SHP77 (cell line): Measurements from ENCODE around the gene CACNA1C.
A peak's percentile ranks its signal among the peaks of the same experiment; 100 is the strongest.

Experiments
- DNase-seq, 2 experiments: peaks; one replicate each; lab custom pipeline; 2025; lab: John Stamatoyannopoulos, UW

Gene CACNA1C

DNA sequence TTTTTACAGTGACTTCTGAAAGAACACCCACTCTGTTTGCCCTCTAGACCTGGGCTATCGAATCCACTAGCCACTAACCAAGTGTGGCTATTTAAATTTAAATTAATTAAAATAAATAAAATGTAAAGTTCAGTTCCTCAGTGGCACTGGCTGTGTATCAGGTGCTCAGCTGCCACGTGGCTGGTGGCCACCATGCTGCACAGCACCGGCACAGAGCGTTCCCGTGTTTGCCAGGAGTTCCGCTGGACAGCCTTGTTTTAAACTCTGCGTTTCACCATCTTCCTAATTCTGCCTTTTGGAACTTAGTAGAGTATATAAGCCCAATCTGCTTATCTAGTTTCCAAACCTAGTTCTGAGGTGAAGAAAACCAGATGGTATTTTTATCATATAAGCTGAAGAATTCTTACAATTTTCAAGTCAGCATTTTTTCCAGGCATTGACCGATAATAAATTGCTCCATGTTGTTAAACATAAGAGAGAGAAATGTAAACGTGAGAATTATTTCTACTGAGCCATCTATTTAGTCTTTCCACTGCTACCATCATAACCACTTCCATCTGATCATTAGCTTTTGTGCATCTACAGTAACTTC is 339.0 kb downstream of the CACNA1C start:
- DNase-seq: no peak

DNA sequence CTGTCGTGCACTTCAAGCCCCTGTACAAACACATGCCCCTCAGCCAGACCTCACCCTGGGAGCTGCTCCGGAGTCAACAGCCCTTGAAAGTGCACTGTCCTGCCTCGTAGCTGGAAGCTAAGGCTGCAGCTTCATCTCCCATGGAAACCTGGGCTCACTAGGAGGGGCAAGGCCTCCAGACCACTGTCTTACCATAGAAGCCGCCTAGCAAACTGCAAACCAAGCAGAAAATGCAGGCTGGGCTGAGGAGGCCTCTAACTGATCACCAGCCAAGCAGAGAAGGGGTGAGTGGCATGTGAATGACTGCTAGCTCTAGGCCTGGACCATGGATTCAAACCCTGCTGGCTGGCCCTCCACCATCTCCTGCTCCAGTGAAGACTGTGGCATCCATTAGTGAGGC is 340.2 kb downstream of the CACNA1C start:
- no peak for DNase-seq

DNA sequence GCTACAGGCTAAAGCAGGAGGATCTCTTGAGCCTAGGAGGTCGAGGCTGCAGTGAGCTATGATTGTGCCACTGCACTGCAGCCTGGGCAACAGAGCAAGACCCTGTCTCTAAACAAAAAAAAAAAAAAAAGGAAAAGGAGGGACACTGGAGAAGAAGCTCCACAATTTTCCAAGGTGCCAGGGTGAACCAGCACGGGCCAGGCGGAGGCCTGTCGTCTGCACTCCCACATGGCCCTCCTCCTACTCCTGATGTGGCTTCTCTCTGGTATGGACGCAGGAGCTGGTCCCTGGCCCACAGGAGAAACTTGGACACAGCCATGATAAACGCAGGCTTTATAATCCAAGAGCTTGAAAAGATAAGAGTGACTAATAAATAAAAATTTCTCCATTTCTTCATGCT is 341.2 kb downstream of the CACNA1C start:
- no peak for DNase-seq

DNA sequence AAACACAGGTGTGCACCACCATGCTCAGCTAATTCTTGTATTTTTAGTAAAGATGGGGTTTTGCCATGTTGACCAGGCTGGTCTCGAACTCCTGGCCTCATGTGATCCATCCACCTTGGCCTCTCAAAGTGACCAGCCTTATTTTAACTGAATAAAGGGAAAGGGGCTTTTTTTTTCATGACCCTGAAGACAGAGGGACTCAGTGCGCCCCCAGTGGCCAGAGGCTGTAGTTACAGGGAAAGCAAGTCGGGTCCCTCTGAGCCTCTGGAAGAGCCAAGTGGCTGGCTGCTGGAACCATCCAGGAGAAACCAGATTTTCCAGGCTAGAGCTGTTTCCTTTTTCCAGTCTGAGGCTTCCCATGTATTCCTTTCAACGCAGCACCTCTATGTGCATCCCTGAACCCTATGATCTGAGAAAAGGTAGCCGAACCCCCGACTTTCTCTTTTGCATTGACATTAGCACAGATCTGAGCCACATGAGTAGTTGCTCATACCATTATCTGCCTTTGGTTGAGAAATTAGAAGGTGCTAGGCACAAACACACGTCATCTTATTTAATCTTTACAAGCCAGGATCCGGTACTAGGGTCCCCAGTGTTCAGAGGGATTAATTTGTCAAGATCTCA is 342.7 kb downstream of the CACNA1C start:
- DNase-seq: peak in 1 of 2 experiments; percentile 8

DNA sequence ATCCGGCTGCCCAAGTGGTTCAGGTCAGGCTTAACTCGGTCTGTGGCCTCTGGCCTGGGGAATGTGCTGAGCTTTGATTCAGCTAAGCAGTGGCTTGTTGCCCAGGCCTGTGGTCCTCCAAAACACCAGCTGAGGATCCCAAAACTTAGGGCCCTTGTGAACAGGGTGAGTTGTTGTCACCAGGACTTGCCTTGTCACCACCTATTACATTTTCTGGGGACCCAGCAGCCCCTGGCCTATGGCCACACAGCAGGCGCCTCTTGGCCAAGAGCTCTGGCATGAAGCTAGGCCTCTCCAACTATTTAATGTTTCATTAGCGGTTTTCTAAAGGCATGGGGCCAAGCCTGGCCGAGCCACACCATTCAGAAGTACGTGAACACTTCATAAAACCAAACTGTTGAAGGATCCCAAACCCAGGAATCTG is 343.7 kb downstream of the CACNA1C start:
- DNase-seq: no peak

DNA sequence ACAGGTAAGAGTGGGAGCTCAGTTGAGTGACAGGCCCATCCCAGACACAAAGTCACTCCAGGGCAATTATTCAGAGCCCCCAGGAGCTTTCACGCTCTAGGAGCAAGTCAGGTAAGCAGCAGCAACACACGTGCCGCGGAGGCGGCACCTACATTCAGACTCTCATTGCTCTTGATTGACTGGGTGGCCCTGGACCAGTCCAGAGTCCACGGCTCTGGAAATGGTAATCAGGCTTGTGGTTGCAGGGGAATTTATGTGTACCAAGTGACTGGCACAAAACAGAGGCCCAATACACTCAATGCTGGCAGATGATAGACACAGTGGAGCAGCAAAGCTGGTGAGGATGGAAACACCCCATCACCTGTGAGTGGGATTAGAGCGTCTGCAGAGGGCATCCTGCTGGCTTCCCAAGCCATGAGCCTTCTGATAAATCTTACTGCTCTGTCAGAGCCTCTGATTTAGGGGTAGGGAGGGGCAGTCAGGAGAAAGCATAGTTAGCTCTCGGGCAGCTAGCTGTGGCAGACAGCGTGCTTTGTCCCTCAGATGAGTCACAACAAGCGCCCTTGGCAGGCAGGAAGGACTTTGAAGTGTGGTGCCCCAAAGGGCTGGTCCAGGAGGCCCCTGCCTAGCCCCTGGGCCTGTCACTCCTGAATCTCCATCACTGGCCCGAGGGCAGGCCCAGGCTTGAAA is 344.7 kb downstream of the CACNA1C start:
- DNase-seq: no peak

DNA sequence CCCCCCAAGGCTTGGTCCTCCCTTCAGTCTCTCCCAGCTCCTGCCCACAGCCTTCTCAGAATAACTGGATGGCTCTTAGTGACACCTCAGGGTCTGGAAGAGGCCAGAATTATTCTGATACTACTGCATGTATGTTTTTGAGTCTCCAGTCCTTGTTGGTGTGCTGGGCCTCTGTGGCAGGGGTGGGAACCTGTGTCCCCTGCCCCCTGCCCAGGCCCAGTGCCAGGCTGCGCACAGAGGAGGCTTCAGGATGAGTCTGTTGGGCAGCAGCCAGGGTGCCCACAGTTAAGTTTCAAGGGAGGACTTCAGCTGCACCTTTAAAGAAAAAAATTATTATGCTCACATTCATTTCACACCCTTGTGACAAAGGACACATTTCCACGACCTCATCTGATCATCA is 348.3 kb downstream of the CACNA1C start:
- DNase-seq: no peak

DNA sequence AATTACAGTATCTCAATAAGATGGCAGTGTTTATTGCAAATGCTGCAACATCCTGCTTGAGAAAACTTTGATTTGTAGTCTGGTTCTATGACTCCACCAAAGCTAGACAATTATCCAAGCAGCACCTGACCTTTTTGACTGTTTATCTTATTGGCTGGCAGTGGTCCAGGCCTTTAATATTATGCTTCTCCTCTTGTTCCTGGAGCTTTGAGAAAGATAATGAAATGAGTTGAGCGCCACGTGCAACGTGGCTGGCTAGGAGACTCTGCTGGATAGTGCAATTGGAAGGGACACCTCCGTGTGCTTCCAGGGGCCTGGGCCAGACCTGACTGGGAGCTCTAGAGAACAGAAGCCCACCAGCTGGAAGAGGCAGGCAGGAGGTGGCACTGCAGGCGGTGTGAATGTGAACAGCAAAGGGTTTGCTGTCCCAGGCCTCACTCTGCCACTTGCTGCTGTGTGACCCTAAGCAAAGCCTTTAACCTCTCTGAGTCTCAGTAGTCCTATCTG is 349.3 kb downstream of the CACNA1C start:
- no peak for DNase-seq

DNA sequence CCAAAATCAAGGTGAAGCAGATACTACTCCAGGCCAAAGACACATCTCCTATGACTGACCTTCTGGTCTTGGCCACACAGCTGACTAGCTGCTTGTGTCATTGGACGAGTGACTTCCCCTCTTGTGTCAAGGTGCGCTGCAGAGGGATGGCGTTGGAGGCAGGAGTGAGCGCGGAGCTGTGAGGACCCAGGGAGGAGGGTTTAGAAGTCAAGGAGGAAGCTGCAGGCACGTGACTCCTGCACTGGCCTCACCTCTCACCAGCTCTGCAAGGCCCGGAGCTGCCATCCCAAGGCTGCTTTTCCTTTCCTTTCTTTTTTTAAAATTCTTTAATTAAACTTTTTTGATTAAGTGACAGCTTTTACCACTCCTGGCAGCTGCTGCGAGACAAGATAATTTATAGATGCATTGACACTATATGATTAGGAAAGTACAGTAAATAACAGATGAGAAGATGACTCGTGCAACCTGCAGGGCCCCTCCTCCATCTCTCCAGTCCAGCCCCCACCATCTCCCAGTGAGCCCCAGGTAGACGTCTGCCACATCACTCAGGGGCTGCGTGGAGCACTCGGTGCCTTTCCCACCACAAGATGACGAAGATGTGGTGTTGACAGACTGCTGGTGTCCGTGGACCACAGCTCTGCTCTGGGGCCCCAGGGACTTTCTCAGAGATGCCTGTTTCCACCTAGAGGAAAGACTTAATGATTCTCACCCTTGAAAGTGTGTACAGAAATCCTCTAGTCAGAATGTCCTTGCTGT is 350.6 kb downstream of the CACNA1C start:
- DNase-seq: no peak

DNA sequence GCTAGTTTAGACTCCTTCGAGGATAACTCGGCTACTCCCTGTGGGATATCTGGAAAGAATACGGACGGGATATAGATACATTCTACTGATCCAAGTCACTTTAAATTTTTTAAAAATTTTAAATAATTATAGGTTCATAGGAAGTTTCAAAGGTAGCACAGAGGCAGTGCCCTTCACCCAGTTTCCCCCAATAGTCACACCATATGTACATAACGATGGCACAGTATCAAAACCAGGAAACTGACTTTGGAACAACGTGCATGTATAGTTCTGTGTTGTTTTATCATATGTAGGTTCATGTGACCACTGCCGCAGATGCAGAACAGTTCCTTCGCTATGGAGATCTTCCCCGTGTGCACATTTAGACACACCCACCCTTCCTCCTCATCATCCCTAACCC is 352.3 kb downstream of the CACNA1C start:
- DNase-seq: no peak

DNA sequence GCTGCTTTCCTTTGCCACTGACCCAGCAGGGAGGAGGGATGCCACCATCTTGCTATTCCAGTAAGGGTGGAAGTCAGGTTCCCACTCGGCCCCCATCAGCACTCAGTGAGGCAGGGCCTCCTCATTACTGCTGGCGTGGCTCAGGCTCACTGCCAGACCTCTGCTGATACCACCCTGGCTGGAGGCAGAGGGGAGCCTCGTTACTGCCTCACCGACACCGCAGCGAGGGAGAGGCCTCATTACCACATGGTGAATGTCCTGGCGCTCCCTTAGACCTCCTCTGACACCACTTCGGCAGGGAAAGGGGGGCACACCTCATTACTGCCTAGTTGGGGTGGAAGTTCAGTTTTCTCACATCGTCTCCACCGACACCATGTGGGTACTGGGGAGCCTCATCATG is 354.1 kb downstream of the CACNA1C start:
- no peak for DNase-seq

DNA sequence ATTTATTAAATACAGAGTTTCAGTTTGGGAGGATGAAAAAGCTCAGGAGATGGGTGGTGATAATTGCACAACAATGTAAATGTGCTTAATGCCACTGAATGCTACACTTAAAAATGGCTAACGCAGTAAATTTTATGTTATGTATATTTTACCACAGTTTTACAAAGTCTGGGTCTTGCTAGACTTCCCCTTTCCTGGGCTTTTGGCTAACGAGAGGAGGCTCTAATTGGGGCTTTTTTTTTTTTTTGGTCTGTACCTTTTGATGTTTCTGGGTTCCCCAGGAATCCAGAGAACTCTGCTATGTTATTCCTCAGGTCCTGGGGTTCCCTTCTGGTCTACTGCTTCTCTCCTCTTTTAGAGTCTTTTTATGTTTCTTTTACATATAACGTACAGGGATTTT is 355.5 kb downstream of the CACNA1C start:
- no peak for DNase-seq

DNA sequence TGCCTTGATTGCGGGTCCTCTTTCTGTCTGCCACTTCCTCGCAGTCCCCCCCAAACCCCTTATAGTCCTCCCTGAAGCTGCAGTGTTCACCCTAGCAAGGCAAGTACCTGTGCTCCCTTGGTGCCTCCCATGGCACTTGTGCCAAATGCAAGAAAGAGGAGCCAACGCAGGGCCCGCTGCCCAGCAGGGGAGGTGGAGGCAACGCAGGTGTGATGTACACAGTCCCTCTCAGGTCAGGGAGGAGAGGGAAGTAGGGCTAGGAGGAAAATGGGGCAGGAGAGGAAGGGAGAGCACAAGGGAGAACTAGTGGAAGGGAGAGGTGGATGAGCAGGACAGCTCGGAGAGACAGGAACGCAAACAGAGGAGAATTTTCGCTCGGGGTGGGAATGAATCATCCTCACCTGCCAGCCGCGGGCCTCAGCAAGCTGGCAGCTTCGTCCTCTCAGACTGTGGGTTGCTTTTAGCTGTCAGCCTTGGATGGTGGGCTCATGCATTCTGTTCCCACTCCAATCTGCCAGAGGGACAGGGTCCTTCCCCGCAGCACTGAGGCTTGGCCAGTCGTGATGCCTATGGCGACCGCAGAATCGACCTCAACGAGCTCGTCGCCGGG is 357.0 kb downstream of the CACNA1C start:
- no peak for DNase-seq

DNA sequence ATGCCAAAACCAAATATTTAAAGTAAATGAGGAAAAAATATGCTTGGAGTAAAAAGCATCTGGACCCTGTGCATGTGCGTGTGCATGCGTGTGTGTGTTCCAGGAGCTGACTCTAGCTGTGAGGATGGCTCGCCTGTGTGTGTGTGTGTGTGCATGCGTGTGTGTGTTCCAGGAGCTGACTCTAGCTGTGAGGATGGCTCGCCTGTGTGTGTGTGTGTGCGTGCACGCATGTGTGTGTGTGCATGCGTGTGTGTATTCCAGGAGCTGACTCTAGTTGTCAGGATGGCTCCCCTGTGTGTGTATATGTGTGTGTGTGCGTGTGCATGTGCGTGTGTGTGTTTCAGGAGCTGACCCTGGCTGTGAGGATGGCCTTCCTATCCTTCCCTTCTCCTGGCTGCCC is 357.7 kb downstream of the CACNA1C start:
- no peak for DNase-seq

DNA sequence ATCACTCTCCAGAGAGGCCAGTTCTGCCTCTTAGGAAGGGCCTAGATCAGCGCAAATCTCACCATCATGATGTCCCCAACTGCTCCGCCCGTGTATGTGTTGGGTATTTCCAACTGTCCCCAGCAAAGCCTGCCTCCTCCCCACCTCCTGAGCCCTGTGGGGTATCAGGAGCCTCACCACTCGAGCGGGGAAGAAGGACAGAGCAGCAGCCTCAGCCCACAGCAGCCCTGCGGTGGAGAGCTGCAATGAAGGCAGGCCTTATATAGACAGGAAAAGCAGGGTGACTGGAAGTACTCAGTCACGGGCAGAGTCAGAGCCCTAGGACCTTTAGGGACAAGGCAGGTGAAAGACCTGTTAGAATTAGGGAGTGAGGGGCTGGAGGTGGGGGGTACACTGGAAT is 358.2 kb downstream of the CACNA1C start:
- DNase-seq: no peak

DNA sequence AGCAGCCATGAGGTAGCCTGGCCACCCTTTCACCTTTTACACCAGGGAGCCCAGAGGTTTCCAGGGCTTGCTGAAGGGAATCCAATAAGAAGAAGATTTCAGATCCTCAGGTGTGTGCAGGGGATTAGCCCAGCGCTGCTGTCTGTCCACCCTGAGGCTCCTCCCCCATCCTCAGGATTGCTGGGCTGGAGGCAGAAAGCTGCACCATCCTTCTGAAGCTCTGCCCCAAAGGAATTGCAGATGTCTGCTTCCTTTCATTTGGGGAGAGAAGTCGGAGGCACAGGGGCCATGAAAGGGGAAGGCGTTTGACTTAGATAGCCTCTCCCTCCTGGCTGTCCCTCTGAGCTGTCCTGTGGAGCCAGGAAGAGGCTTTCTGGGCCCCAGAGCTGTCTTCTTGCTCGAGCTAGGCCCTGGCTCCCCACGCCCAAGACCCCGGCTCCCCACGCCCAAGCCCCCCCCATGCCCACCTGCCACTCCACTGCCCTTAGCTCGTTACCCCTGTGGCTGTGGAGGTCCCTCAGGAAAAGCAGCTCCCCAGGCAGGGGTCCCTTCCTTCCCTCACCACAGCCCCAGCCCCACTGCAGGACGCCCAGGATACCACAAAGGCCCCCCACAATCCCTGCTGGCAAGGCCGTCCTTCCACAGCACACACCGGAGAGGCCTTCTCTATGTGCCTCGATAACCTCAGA is 359.0 kb downstream of the CACNA1C start:
- no peak for DNase-seq

DNA sequence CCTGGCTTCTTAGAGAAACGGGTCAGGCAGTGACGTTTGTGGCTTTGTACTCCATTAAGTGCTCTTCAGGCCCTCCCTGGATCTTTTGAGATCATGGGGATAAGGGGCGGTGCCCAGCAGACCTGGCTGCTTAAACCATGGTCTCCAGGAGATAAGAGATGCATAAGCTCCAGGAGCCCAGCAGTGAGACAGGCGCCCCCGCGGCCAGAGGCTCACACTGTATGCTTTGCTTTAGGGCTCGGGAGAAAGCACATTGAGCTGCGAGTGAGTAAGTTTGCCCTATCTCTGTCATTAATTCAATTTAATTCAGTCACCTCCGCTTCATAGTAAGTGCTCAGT is 359.5 kb downstream of the CACNA1C start:
- DNase-seq: no peak

DNA sequence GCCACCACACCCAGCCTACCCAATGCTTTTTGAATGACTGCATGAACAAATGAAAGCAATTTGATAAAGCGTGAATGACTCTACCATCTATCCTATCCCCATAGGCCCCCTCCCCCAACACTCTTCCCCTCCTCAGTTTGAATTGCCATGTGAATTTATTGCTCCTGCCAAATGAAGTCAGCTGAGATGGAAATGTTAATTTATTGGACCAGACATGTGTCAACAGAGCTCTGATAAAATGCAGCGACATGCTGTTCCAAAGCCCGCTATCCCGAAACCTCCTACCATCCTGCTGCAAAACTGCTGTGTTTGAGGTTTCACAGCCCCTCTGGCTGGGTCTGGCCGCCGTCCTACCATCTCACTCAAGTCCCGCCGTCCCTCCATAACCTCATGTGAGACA is 360.5 kb downstream of the CACNA1C start:
- DNase-seq: no peak

DNA sequence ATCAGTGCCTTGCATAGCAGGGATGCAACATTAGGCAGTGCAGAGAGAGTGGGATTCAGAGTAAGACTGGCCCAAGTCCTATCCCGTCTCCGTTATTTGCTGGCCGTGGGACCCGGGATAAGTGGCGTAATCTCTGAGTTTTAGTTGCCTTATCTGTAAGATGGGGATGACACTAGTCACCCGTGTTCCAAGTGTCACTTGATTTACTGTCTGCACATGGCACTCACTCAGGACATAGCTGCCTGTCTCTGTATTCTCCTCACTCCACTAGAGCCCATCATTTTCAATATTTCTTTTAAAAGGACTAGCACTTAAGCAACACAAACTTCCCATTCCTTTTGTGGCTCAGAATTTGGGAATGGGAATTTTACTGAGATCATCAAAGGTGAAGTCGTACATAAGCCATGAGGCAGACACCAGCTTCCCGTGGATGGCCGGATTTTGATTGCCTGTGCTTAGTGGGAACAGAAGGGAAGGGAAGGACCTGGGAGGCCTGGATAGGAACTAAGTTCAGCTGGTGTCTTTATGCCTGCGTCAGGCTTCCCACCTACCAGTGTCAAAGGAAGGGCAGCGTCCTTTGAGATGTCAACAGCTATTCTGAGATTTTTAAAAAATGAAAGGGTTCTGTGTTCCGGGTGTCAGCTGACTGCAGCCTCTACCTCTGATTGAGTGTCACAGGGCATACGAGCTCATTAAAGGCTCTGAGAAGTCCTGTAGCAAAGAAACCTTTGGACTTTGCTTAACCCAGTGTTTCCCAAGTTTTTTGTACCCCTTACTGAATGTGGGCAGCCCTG is 361.4 kb downstream of the CACNA1C start:
- no peak for DNase-seq

DNA sequence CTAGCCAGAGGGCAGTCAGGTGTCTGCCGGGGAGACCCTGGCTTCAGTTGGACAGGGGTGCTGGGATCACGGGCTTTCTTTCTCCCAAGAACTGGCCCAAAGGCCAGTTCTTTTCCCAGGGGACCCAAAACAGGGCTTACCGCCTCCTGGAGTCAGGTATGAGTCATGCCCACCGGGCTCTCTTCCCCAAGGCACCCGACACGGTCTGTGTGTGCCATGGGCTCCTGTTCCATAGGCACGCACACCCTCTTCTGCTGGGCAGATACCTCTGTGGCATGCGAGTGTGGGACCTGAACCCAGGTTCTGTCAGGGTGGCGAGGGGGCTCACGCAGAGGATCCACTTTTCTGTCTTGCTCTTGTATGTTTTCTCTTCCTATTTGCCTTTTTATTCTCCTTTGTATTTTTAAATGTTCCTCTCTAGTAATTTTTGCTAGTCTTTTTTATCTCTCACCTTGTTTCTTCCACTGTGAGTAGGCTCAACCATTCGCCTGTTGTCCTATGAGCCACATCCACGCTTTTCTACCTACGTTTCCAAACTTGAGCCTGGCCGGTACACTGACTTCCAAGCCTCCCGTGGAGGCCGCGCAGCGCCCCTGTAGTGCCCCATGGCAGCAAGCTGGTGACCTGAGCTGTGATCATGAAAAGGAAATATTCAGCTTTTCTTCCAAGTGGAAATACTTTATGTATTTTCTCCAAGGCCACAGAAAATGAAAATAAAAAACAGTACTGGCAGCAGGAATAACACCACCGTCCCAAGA is 362.2 kb downstream of the CACNA1C start:
- no peak for DNase-seq
